ENCODE data around the gene TIFAB.

Gene TIFAB

DNA sequence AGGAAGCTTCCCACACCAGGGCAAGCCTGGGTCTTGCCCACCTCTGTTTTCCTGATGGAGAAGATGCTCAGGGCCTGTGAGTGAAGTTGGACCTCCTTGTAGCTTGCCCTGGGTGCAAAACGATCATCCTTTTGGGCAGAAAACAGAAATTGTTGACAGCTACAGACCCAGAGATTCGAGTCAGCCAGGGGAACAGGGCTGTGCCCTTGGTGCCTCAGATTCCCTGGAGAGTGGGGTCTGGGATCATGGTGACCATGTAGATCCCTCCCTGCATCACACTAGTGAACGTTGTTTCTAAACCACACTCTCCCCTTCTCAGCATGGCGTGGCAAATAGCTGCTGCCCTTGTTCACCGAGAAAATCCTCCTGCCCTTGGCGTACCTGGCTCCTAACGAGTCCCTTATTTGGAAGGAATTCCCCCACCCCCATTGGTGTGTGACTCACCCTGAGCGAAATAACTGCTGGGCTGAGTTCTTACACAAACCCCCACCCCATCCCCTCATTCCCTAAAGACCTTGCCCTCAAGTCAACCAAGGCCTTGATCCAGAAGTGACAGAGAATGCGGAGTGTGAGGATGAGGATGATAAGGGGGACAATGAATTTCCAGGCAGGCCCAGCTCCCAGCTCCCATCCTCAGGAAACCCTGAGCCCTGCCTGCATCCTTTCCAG lies 3.9 kb downstream of the TIFAB start:
- DNase-seq: peak in 3 of 42 donors; percentile 3 to 22 (median 4)
- intact Hi-C loops (cut with DNase I): no loop called here

GRCh38 chr5:135447298-135447929 lies 4.7 kb downstream of the TIFAB start, which contains the start of gene DCANP1:
TSS of gene DCANP1 (minus strand) at chr5:135447348. CDS start at chr5:135447108, 240 bp downstream.
- peak in 2 of 42 donors; percentile 1 to 5 for DNase-seq
- intact Hi-C loops (cut with DNase I): no loop called here

DNA sequence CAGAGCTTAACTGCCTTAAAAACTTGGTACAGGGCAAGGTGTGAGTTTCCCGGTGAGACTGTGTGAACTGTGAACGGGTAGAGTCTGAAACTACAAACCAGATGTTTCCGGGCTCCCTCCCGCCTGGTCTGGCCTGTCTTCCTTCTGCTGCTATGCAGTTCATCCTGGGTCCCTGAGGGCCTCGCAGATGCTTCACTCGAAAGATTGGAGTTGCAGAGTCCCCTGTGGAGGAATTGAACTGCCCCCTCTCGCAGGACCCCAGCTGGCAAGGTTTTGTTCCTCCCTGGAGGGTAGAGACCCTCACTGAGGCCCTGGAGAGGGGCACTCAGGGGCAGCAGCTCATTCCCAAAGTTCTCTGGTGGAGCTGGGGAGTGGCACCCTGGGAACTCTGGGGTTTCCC lies 5.5 kb downstream of the TIFAB start:
- intact Hi-C loops (cut with DNase I): no loop called here
- DNase-seq: peak in 4 of 42 donors; percentile 3 to 19 (median 9)

- intact Hi-C loops (cut with DNase I): no loop called here
- DNase-seq: peak in 4 of 42 donors; percentile 1 to 30 (median 5)
Measured at GRCh38 chr5:135446206-135446605, 5.9 kb downstream of the TIFAB start.

- intact Hi-C loops (cut with DNase I): no loop called here
- peak in 5 of 42 donors; percentile 4 to 41 (median 13) for DNase-seq
Measured at GRCh38 chr5:135445306-135445985, 6.7 kb downstream of the TIFAB start.

DNA sequence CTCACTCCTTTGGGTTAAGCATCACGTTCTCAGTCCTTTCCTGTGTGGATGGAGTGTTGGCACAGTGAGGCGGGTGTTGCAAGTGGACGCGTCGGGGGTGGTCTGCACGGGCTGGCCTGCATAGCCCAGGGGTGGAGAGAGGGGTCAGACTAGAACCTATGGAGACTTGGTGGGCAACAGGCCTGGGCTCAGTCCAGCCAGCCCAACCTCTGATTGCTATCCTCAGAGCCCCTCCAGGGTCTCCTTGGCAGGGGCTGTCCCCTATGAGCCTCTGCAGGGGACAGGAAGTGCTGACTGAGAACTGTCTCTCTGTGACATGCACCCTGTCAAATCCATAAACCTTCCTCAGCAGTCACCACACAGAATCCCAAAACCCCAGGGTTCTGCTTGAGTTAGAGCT lies 7.3 kb downstream of the TIFAB start:
- DNase-seq: peak in 4 of 42 donors; percentile 1 to 29 (median 8)
- intact Hi-C loops (cut with DNase I): no loop called here

GRCh38 chr5:135444360-135444759 lies 7.8 kb downstream of the TIFAB start:
- intact Hi-C loops (cut with DNase I): no loop called here
- peak in 5 of 42 donors; percentile 7 to 41 (median 14) for DNase-seq

- peak in 8 of 42 donors; percentile 8 to 43 (median 24) for DNase-seq
Measured at GRCh38 chr5:135443161-135443960, 8.8 kb downstream of the TIFAB start.

GRCh38 chr5:135442431-135443160 lies 9.6 kb downstream of the TIFAB start:
- DNase-seq: peak in 7 of 42 donors; percentile 1 to 29 (median 15)

More at GRCh38 chr5:135443161-135443960, 8.8 kb downstream of the TIFAB start:
- intact Hi-C loops (cut with DNase I): no loop called here

DNA sequence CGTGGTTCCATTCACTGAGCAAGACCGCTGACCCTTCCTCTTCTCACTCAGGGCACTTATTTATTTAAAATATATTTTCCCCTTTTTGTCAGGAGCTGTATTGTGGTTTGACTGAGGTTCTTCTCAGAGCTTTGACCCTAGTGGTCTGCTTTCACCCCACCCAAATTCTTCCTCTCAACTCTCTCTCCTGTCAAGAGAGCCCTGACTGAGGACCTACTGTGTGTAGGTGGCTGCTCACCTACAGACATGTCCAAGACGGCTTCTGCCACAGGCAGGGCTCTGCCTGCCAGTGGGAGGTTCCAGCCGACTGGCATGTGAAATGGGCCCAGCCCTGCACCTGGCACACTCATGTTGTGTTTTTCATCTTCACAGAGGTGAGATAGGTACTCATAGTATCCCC lies 10.2 kb downstream of the TIFAB start:
- intact Hi-C loops (cut with DNase I): no loop called here
- peak in 2 of 42 donors; percentile 6 to 7 for DNase-seq

More at GRCh38 chr5:135442431-135443160, 9.6 kb downstream of the TIFAB start:
- intact Hi-C loops (cut with DNase I): no loop called here

- peak in 5 of 42 donors; percentile 8 to 42 (median 14) for DNase-seq
- intact Hi-C loops (cut with DNase I): no loop called here
Measured at GRCh38 chr5:135441350-135441831, 10.8 kb downstream of the TIFAB start.

DNA sequence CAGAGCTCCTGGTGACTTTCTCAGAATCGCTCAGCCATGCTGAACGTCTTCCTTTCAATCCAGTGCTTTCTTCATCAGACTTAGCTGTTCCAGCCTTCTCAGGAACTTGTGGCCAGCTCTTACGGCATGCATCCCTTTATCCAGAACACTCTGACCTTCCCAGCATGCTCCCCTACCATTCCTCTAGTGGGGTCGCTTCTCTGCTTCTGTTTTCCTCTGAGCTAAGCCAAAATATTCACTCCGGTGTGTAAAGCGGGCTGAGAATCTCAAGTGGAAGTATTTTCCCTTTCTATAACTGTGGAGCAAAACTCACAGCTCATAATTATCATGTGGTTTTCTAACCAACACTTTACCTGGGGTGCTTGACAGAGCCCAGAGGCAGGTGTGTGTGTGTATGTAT lies 11.2 kb downstream of the TIFAB start:
- DNase-seq: peak in 4 of 42 donors; percentile 3 to 20 (median 8)
- intact Hi-C loops (cut with DNase I): no loop called here

- intact Hi-C loops (cut with DNase I): no loop called here
- DNase-seq: peak in 5 of 42 donors; percentile 1 to 31 (median 8)
Measured at GRCh38 chr5:135439231-135440205, 12.6 kb downstream of the TIFAB start.

GRCh38 chr5:135438636-135439221 lies 13.4 kb downstream of the TIFAB start:
- peak in 4 of 42 donors; percentile 9 to 22 (median 10) for DNase-seq
- intact Hi-C loops (cut with DNase I): no loop called here

DNA sequence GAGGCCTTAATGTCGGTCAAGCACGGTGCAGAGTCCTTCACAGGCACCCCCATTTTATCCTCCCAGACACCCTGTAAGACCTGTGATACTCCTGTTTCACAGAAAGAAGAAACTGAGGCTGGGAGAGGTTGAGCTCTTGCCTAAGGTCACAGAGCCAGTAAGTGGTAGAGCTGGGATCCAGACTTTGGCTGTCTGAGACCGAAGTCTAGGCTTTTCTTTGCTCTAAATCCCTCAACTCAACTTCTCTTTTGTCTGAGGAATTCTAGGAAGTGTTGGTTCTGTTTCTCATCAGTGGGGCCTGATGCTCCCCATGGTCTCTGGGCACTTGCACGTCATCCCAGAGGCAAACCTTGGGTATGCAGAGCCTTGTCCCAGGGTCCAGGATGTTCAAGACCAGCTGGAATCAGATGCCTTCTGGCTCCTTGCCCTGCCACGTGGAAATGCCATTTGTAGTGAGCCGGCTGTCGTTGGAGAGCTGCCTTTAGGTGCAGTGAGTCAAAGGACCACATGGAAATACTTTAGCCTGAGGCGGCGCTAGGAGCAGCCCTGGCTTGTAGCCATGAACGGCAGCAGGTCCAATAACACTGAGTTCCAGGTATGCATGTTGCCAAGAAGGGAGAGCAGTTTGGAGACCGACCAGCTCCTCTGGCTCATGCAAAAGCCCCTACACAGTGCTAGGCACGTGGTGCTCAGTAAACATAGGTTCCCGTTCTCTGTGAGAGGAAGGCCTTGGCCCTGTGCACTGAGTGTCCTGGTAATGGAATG lies 14.2 kb downstream of the TIFAB start:
- DNase-seq: peak in 10 of 42 donors; percentile 15 to 76 (median 43)
- intact Hi-C loops (cut with DNase I): no loop called here

- intact Hi-C loops (cut with DNase I): no loop called here
- peak in 6 of 42 donors; percentile 18 to 51 (median 36) for DNase-seq
Measured at GRCh38 chr5:135437422-135437795, 14.7 kb downstream of the TIFAB start.

Measured in head of caudate nucleus (tissue), 42 donors.